GM19035 (cell line): ENCODE data around the gene CABS1.

ENCODE experiments used
- ATAC-seq: cut with Tn5 transposase; IDR thresholded peaks from one replicate; pipeline ENCODE4 v1.9.1; 2021; ENCODE audit not compliant: unreplicated experiment

The CABS1 gene

DNA sequence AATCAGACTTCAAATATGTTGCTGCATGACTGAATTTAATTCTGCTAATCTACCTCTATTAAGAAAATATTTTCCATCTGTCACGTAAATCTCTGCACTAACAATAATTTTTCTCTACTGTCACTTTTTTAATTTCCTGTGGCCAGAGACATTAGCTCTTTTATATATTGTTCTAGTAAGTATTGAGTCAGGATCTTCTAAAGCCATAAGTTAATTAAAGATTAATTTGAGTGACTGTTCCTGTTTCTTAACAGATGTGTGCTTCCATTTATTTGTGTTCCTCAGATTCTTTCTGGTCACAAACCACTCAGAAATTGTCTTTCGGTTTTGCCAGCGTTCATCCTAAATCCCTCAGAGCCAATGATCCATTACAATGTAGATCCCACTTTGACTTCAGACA lies 45.8 kb downstream of the CABS1 start:
- no peak for ATAC-seq

GRCh38 chr4:70382691-70383181 lies 48.0 kb downstream of the CABS1 start, which contains the start of gene SMR3B:
Gene SMR3B (plus strand): TSS chr4:70383131. CDS start chr4:70384511, 1,380 bp downstream.
- ATAC-seq: no peak
